Renal cortical epithelial cell (primary cell): Measurements from ENCODE around the gene CACFD1. TPM values are rescaled to one million over a fixed set of nuclear protein-coding genes. Genes with fewer than 3 reads are reported as not detected.

Experiments used
- DNase-seq: peaks from one replicate; pipeline ENCODE4 v3.0.0-alpha.2; 2011; ENCODE audit warnings: low read depth
- total RNA-seq: library from RNA; depleted of rRNA; stranded (reverse); fragments of >200 nt; gene quantifications from 2 replicates; pipeline ENCODE4 v1.2.3, GENCODE V29; 2014

Gene CACFD1
- total RNA-seq, 1 donor from 2014 or later = 22.0 TPM

GRCh38 chr9:133517711-133518110, 57.9 kb downstream of the CACFD1 start:
- DNase-seq = no peak

- DNase-seq = no peak
Observed at GRCh38 chr9:133518200-133518599, 58.4 kb downstream of the CACFD1 start.

GRCh38 chr9:133518706-133519449, 59.1 kb downstream of the CACFD1 start:
- no peak for DNase-seq

GRCh38 chr9:133519693-133520092, 59.9 kb downstream of the CACFD1 start:
- no peak for DNase-seq

- no peak for DNase-seq
Observed at GRCh38 chr9:133520121-133520835, 60.5 kb downstream of the CACFD1 start.

Other genes starting within 250 kb of the CACFD1 start
- 0.17 and 4.5 TPM in 2 replicates for gene ABO, start 184.8 kb upstream of the CACFD1 start, total RNA-seq
- 7.5 and 31.4 TPM in 2 replicates for gene SURF6, start 123.8 kb upstream of the CACFD1 start, total RNA-seq
- 17.7 and 31.6 TPM in 2 replicates for gene MED22, start 111.8 kb upstream of the CACFD1 start, total RNA-seq
- 1,360 and 2,372 TPM in 2 replicates for gene RPL7A, start 111.8 kb upstream of the CACFD1 start, total RNA-seq
- gene SURF1, start 103.5 kb upstream of the CACFD1 start, total RNA-seq = 18.4 and 18.6 TPM in 2 replicates
- 9.9 and 32.3 TPM in 2 replicates for gene SURF2, start 103.4 kb upstream of the CACFD1 start, total RNA-seq
- gene SURF4, start 83.9 kb upstream of the CACFD1 start, total RNA-seq = 284 and 363 TPM in 2 replicates
- 0.35 and 0.40 TPM in 2 replicates for gene STKLD1, start 83.6 kb upstream of the CACFD1 start, total RNA-seq
- gene REXO4, start 42.0 kb upstream of the CACFD1 start, total RNA-seq = 10.8 and 25.3 TPM in 2 replicates
- 0.52 and 6.0 TPM in 2 replicates for gene ADAMTS13, start 37.6 kb upstream of the CACFD1 start, total RNA-seq
- gene SLC2A6, start 19.1 kb downstream of the CACFD1 start, total RNA-seq = 21.7 and 60.1 TPM in 2 replicates
- not detected in 2 replicates for gene MYMK, start 65.0 kb downstream of the CACFD1 start, total RNA-seq
- gene ADAMTSL2, start 74.7 kb downstream of the CACFD1 start, total RNA-seq = 0.05 TPM in 1 of 2 replicates, not detected in the other
- gene FAM163B, start 149.4 kb downstream of the CACFD1 start, total RNA-seq = not detected in 2 replicates
- gene DBH, start 176.4 kb downstream of the CACFD1 start, total RNA-seq = not detected in 2 replicates